ENCODE measurements around the gene SLC7A11.

- TF ChIP-seq CTCF (IDR thresholded peaks at IDR 0.05; ENCODE audit: low read length) (no peak), EZH2 (optimal IDR thresholded peaks at IDR 0.05; ENCODE audit: low read depth, low read length) (no peak), EZH2phosphoT487 (IDR thresholded peaks at IDR 0.05; ENCODE audit: low read length) (no peak)
Measured at GRCh38 chr4:138163171-138163570, 79.0 kb downstream of the SLC7A11 start.

Measured in MM.1S (cell line).